Testis (tissue), 3 donors: ENCODE results near the gene SCLY. TPM values are rescaled to one million over a fixed set of nuclear protein-coding genes. Genes with fewer than 3 reads are reported as not detected.

Experiments
- DNase-seq: peaks from one replicate; pipeline ENCODE4 v3.0.0-alpha.2; 2019
- H3K27ac ChIP-seq, 2 donors: fragments of 200-600 bp; sonication (generic); one replicate each; pipeline ENCODE4 v1.5.1; 2019
- H3K27me3 ChIP-seq: fragments of 200-600 bp; sonication (generic); one replicate; pipeline ENCODE4 v1.5.1; 2019
- H3K36me3 ChIP-seq: fragments of 200-600 bp; sonication (generic); one replicate; pipeline ENCODE4 v1.5.1; 2017; ENCODE audit warnings: low read depth; ENCODE audit errors: missing control alignments
- H3K4me1 ChIP-seq: fragments of 200-600 bp; sonication (generic); one replicate; pipeline ENCODE4 v1.5.1; 2019
- H3K4me3 ChIP-seq, 2 donors: fragments of 200-600 bp; sonication (generic); one replicate each; pipeline ENCODE4 v1.5.1; 2017 to 2019
- H3K9me3 ChIP-seq: fragments of 200-600 bp; sonication (generic); one replicate; pipeline ENCODE4 v1.5.1; 2017
- CTCF ChIP-seq, 3 experiments: fragments of 450-650 bp in 2 of 3; fragments of 200-600 bp in 1 of 3; sonication (generic) in 1 of 3; IDR thresholded peaks; one replicate each; pipeline ENCODE4 v1.5.1; 2016 to 2019; ENCODE audit warnings: antibody characterized with exemption in 3 of 3, mild to moderate bottlenecking in 2 of 3, moderate library complexity in 1 of 3
- POLR2A ChIP-seq: fragments of 450-650 bp; IDR thresholded peaks from one replicate; pipeline ENCODE4 v1.6.1; 2017; ENCODE audit warnings: antibody characterized with exemption, mild to moderate bottlenecking, moderate library complexity
- WGBS, 2 donors: methylation state at CpG; one replicate each; pipeline ENCODE4 v1.1.5; 2018; 5-methylcytosine and 5-hydroxymethylcytosine counted together
- intact Hi-C: fragments of 100-400 bp; cut with DNase I; formaldehyde crosslinking; loops from one replicate; pipeline ENCODE4 v1.15.1; 2023; ENCODE audit warnings: low total_unique reads
- polyA plus RNA-seq: library from polyadenylated mRNA; stranded (reverse); fragments of 350-450 nt; fragmentation: Illumina TruSeq; extraction: RNeasy Lipid Tissue Mini Kit (QIAGEN cat#74804); gene quantifications from one replicate; pipeline ENCODE4 v1.2.3, GENCODE V29; 2014; ENCODE audit warnings: low read depth, low replicate concordance; ENCODE audit not compliant: insufficient read depth
- total RNA-seq, 2 donors: library from RNA; depleted of rRNA; stranded (reverse); fragments of >200 nt; gene quantifications; one replicate each; pipeline ENCODE4 v1.2.3, GENCODE V29; 2016

Gene SCLY
- total and polyA plus RNA-seq, 3 donors from 2014 or later = 19.6 to 40.2 (median 24.6) TPM

DNA sequence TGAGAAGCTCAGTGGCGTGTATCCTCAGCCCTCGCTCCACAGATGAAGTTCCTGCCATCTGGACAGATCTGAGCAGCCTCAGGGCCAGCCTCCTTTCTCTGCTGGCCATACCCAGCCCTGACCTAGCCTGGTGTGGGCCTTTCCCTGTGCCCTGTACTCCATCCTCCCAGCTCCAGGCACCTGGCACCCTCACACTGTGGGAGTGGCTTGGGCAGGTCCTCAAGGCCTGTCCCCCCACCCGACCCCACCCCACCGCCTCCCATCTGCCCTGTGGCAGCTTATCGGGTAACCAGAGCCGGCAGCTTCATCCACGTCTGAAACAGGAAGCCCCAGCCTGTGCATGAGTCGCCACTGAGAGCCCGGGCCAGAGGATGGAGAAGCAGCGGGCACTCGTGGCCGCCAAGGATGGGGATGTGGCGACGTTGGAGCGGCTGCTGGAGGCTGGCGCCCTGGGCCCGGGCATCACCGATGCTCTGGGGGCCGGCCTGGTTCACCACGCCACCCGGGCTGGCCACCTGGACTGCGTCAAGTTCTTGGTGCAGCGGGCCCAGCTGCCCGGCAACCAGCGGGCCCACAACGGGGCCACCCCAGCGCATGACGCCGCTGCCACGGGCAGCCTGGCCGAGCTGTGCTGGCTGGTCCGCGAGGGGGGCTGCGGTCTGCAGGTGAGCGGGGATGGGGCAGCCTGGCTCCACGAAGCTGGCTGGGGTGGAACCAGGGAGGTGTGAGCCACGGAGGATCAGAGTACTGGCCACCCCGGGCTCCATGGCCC, 39.4 kb downstream of the SCLY start, which contains the start of gene ESPNL:
Gene ESPNL (plus strand): TSS at position 292 of the 772 bp plus-strand sequence. CDS start 80 bp downstream, at position 372.
- Histone ChIP-seq H3K27me3 (no peaks in the 10 kb centered on the region), H3K4me3 (no peak within 1 kb of the TSS), H3K4me1 (no peaks in the 10 kb centered on the region), H3K27ac (no peak within 1 kb of the TSS), H3K36me3 (no peaks in the 10 kb centered on the region), H3K9me3 (no peaks in the 10 kb centered on the region)
- WGBS, 2 donors = 87 to 89% methylated on average over 17 to 38 of the region's 38 CpGs
- peak; percentile 9 for DNase-seq
- TF ChIP-seq CTCF (IDR thresholded peaks at IDR 0.05) = no peak
- TF ChIP-seq POLR2A = no peak
- intact Hi-C loops = no loop called here

DNA sequence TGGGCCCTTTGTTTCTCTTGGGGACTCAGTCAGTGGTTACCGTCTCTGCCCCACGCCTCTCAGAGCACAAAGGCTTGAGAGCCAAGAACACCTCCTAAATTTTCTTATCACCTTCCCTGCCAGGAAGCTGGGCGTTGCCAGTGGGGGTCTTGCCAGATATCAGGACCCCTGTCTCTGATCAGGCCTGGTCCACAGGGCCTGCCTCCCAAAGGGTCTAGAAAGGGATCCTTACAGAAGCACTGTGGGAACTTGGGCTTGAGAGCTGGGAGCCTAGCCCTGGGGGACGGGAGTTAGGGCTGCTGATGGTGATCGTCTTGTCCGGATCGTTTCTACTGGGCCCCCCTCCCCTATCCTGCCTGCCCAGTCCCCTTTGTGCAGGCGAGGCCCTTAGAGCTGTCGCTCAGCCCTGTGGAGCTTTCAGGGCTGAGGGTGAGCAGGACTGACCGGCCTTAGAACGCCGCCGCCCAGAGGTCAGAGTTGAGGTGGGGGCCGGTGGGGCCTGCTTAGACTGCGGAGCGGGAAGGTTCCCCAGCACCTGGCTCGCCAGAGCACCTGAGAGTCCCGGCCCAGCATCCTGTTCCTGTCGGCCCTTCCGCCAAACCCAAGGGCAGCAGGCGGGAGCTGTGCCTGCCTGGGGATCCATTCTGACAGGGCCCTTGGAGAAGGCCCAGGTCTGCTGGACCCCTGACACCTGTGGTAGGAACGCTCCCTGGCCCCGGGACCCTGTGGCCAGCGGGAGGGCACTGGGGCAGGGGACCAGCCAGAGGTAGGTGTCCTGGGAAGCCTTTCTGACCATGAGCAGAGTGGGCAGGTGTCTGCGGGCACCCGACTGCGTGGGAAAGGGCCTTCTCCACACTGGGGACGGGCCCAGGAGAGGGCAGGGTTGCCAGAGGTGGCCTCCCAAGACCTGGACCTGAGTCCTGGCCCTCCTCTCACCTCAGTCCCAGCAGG, 40.3 kb downstream of the SCLY start:
- peak; percentile 9 for DNase-seq
- intact Hi-C loops = no loop called here
- Histone ChIP-seq H3K27ac (no peak overlapping the region), H3K4me3 (no peak overlapping the region), H3K9me3 (no peaks in the 10 kb centered on the region), H3K27me3 (no peaks in the 10 kb centered on the region), H3K36me3 (no peaks in the 10 kb centered on the region), H3K4me1 (no peaks in the 10 kb centered on the region)
- WGBS, 2 donors = 91 to 93% methylated on average over 16 to 28 of the region's 28 CpGs
- TF ChIP-seq CTCF (IDR thresholded peaks at IDR 0.05) = no peak
- TF ChIP-seq POLR2A = no peak

DNA sequence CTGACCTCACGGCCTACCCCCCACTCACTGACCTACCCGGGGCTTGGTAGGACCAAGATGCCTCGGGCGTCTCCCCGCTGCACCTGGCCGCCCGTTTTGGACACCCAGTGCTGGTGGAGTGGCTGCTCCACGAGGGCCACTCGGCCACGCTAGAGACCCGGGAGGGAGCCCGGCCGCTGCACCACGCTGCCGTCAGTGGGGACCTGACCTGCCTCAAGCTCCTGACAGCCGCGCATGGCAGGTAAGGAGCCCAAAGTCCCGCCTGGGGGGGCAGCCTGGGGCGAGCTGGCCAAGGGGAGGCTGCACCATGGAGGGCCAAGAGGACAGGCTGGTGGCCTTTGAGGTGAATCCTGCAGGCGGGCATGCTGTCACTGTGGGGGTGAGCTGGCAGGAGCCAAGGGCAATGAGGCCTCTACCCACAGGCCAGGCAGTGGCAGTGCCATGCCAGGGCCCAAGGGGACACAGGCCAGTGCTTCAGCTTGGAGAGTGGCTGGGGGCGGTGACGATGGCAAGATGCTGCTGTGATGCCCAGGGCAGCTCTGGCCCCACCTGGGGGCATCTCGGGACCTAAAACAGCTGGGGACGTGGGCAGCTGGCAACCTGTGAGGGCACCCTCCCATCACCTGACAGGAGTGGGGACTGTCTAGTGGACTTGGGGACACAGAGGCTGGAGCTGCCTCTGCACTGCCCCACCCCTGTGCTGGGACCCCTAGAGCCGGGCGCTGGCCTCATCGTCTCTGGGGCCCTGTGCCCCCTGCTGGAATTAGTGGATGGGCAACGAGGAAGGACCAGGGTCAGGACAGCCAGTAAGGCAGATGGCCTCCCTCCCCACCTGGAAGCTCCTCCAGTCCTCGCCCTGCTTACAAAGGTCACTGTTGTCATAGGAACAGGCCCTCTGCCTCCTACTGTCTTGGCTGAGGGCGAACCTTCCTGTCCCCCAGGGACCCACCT, 41.4 kb downstream of the SCLY start:
- DNase-seq = peak; percentile 6
- intact Hi-C loops = no loop called here
- Histone ChIP-seq H3K4me1 (no peaks in the 10 kb centered on the region), H3K4me3 (no peak overlapping the region), H3K9me3 (no peaks in the 10 kb centered on the region), H3K27ac (no peak overlapping the region), H3K36me3 (no peaks in the 10 kb centered on the region), H3K27me3 (no peaks in the 10 kb centered on the region)
- no peak for TF ChIP-seq CTCF (IDR thresholded peaks at IDR 0.05)
- no peak for TF ChIP-seq POLR2A
- WGBS, 2 donors = 85 to 92% methylated on average over 11 to 29 of the region's 30 CpGs

DNA sequence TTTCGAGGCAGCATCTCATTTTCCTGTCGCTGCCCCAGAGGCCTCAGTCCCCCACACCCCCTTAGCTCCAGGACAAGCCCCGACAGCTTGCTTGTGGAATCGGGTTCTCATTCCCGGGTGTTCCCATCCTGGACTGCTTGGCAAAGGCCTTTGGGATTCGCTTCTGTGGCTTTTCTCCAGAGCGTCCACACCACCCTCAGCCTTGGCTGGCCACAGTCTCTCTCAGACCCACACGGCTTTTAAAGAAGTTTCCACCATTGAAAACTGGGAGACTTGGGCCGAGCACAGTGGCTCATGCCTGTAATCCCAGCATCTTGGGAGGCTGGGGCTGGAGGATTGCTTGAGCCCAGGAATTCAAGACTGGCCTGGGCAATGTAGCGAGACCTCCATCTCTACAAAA, 42.1 kb downstream of the SCLY start:
- no peak for DNase-seq
- intact Hi-C loops = no loop called here
- Histone ChIP-seq H3K27ac (no peak overlapping the region), H3K27me3 (no peaks in the 10 kb centered on the region), H3K4me1 (no peaks in the 10 kb centered on the region), H3K4me3 (no peak overlapping the region), H3K36me3 (no peaks in the 10 kb centered on the region), H3K9me3 (no peaks in the 10 kb centered on the region)
- 67 to 91% methylated on average over 10 of the region's 10 CpGs for WGBS, 2 donors
- TF ChIP-seq POLR2A = no peak
- TF ChIP-seq CTCF (IDR thresholded peaks at IDR 0.05) = no peak
